Measurements from ENCODE around the gene UNC119B.

The UNC119B gene

DNA sequence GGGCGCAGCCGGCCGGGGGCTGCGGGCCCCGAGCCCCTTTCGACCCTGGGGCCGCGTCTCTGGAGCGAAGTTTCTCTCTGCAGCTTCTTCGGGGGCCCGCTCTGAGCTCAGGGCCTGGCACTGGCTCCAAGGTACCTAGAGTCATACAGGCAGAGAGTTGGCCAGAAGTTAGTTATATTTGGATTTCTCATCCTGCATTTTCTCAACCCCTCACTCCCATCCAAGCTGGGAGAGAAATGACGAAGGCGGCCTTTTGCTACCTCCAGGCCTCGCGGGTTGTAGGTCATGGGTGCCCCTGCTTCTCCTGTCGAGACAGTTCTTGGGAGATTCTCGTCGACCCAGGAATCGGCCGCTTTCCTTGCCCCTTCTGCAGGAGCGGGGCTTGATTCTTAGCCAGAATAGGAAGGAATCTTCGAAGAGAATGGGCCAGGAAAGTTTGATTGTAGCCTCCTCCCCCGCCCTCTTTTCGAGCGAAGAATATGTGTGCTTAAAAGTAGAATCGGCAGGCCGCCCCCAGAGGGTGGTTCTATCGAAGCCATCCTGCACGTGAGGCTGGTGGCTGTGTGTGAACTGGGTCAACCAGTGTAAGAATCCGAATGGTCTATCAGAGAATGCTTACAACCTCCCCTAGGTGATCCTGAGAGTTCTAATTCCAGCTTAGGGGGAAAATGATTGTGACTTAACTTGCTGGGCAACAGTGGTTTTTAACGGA is 22.5 kb upstream of the UNC119B start:
- no peak for DNase-seq (ENCODE audit: low read depth, low spot score)

DNA sequence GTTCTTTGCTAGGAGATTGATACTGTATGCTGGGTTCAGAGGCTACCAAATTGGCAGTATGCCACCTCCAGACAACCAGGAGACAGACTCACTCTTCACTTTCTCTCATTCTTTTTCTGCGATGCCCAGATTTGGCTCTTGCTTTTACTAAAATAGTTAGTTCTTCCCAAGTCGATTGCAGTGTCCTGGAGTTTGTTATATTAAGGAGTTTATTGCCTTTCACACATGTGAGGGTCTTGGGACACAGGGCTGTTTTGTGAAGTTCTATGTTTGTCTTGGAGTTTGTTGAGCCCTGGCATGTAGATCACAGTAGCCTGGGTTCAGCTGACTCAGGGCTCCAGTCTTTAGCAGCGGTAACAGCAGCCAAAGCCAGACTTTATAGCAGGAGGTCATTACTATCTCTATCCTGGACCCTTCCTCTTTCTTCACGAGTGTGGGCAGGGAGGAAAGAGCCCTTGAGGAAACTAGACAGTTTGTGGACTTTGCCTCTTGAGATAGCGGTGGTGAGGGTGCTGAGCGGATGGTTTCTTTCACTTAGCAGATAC is 21.7 kb upstream of the UNC119B start:
- no peak for DNase-seq (ENCODE audit: low read depth, low spot score)

DNA sequence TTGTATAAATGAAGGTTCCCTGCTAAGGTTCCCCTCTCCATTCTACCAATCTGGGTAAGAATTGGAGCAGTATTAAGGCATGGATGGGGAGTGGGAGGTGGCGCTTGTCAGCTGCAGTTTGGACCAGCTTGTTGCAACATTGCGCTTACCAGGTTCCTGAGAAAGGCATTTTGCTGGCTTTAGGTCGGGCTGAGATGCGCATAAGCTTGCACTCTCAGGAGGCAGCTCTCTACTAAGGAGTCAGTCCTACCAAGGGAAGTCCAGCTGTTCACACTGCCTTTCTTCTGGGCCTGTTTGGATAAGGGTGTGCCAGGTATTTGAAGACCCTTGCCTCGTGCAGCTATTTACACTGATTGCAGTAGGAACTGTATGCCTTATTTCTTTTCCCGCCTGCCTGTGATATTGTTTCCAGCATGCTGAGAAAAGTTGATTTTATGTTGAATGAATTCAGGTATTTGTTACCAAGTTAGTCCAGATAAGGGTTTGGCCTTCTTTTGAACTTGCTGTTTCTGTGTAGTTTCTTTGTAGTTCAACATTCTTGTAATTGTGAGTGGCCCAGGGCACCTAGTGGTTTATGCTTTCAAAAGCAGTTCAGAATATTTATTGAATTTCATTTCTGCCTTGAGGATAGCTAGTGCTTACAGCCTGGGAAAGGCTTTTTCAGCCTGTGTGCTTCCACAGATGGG is 20.7 kb upstream of the UNC119B start:
- no peak for DNase-seq (ENCODE audit: low read depth, low spot score)

GRCh38 chr12:120690083-120690450 is 20.2 kb upstream of the UNC119B start:
- no peak for DNase-seq (ENCODE audit: low read depth, low spot score)

- DNase-seq (ENCODE audit: low read depth, low spot score) = no peak
Measured at GRCh38 chr12:120690978-120691377, 19.3 kb upstream of the UNC119B start.

- DNase-seq (ENCODE audit: low read depth, low spot score) = no peak
Measured at GRCh38 chr12:120692524-120693033, 17.7 kb upstream of the UNC119B start.

- no peak for DNase-seq (ENCODE audit: low read depth, low spot score)
Measured at GRCh38 chr12:120693848-120694247, 16.4 kb upstream of the UNC119B start.

DNA sequence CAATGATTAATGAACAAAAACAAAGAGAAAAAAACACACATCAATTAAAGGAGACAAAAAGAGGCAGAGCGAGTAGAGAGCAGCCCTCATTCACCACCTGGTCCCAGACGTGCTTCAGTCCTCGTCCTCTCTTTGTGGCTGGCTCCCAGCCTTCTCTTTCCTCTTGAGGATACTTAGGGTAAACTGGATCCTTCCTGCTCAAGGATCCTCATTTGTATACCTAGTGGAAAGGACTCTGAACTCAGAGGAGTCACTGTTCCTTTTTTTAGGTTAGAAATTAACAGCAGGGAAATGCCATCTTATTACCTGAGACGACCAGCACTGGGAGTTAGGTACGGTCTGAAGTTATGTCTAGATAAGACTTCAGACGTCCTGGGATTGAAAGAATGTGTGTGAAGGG is 13.6 kb upstream of the UNC119B start:
- DNase-seq (ENCODE audit: low read depth, low spot score) = no peak

GRCh38 chr12:120697344-120697743 is 12.9 kb upstream of the UNC119B start:
- DNase-seq (ENCODE audit: low read depth, low spot score) = no peak

GRCh38 chr12:120698665-120699064 is 11.6 kb upstream of the UNC119B start:
- DNase-seq (ENCODE audit: low read depth, low spot score) = no peak

DNA sequence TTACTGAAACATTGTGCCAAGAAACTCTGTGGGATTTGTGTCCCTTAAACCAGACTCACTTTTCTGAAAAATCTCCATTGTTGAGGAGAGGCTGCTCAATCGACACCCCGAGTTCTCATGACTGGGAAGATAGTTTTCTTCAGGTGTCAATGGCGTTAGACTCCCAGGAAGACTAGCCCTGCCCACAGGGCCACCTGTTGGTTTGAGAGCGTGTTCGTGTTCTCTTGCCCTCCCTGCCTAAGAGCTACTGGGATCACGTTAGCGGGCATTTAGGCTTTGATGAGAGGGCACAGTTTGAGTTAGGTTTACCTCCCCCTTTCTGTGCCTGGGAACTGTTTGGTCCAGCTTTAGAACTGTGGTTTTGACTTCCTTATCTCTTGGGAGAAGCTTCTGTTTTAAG is 10.7 kb upstream of the UNC119B start:
- no peak for DNase-seq (ENCODE audit: low read depth, low spot score)

GRCh38 chr12:120700886-120701285 is 9.4 kb upstream of the UNC119B start:
- DNase-seq (ENCODE audit: low read depth, low spot score) = no peak

GRCh38 chr12:120702637-120703036 is 7.6 kb upstream of the UNC119B start:
- DNase-seq (ENCODE audit: low read depth, low spot score) = no peak

DNA sequence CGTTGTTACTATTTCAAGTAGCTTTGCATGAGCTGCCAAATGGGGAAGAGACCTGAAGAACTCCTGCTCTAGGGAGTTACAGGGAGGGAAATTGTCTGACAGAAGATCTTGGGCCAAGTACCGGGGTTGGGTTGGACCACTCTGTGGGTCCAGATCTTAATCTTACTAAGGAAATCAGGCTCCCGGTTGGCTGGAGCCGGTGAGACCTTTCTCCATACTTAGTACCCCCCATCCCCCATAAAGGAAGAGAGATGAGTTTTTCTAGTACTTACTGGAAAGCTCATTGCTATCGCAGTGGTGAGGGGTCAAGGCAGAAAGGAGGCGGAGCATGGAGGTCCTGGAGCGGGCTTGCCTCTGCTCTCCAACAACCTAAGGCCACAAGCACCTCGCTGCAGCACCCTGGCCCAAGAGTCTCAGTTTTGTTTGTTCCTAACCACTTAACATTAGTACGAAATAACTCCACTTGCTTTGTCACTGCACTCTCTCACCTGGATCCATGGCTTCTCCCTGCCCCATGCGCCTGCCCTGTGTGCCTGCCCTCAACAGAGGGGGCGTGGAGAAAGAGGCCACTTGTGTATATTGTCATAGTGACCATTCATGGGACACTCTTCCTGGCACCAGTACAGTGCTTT is 6.8 kb upstream of the UNC119B start:
- no peak for DNase-seq (ENCODE audit: low read depth, low spot score)

DNA sequence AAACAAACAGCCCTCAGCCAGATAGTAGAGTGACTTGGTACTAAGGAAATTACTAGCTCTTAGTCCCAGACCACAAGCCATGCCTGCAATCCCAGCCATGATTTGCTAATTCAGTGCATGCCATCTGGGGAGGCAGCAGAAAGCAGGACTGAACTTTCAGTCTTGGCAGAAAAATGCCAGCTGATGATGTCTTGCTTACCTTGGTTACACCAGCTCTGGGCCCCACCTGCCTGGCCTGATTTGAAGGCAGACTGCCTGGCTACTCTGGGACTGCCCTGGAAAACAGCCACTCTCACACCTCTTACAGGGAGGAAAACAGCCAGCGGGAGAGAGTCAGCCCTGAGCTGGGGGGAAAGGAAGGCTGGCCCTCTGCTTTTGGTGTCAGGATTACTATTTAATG is 4.6 kb upstream of the UNC119B start:
- DNase-seq (ENCODE audit: low read depth, low spot score) = no peak

GRCh38 chr12:120706029-120706428 is 4.2 kb upstream of the UNC119B start:
- DNase-seq (ENCODE audit: low read depth, low spot score) = no peak

DNA sequence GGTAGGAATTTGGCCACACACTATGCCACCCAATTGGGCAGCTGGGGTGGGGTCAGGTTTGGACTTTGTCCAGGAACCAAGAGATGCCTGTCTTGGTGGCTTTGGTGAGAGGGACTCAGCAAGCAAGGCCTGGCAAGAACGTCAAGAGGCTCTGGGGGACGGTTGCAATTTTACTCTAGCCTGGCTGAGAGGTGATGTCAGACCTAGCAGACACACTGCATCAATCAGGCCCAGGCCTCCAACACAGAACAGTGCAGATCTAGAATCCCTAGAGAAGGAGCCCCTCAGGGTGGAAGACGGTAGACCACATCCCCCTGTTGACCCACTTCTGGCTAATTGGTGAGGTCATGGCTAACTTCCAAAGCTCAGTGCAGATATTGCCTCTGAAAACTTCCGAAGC is 1.6 kb upstream of the UNC119B start:
- DNase-seq (ENCODE audit: low read depth, low spot score) = no peak

GRCh38 chr12:120710805-120711296 is 593 bp downstream of the UNC119B start:
- no peak for DNase-seq (ENCODE audit: low read depth, low spot score)

- DNase-seq (ENCODE audit: low read depth, low spot score) = no peak
Measured at GRCh38 chr12:120711411-120711810, 1.2 kb downstream of the UNC119B start.

DNA sequence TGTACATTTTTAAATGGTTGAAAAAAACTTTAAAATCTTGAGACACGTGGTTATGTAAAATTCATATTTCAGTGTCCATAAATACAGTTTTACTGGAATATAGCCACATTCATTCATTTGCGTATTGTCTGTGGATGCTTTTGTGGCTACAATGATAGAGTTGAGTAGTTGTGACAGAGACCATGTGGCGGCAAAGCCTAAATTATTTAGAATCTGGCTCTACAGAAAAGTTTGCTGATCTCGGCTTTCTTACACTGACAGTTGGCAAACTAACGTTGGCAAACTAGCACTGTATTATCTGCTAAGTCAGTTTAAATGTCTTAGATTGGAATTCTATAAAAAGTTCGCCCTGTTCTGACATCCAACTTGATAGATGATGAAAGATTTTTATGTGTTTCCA is 2.4 kb downstream of the UNC119B start:
- DNase-seq (ENCODE audit: low read depth, low spot score) = no peak

DNA sequence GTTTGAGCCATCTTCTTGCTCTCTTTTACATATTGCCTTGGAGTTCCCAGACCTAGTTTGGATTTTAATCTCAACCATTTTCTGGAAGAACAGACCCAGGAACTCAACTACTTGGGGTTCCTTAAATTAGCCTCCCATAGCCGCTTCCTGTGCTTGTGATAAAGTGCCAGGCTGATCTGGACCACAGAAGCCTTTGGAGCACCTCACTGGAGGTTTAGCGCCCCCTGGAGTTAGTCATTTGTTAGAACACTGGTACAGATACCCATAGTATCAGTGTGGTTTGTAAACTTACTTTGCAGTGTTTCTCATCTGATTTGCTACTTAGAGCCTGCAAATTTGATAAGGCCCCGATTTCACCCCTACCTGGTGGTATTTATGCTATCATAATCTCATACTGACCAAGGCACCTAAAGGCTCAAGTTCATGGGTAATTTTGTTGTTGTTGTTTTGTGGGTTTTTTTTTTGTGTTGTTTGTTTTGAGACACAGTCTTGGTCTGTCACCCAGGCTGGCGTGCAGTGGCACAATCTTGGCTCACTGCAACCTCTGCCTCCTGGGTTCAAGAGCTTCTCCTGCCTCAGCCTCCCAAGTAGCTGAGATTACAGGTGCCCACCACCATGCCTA is 3.7 kb downstream of the UNC119B start:
- peak; percentile 58 for DNase-seq (ENCODE audit: low read depth, low spot score)

- DNase-seq (ENCODE audit: low read depth, low spot score) = no peak
Measured at GRCh38 chr12:120718055-120718454, 7.8 kb downstream of the UNC119B start.
